Endothelial cell of umbilical vein (primary cell): ENCODE results near the gene POLR2J. TPM values are rescaled to one million over a fixed set of nuclear protein-coding genes. Genes with fewer than 3 reads are reported as not detected.
"Not testable (repeated sequence)": the region's sequence is repeated elsewhere in the genome, so short reads cannot be mapped to it uniquely, and the experiment has no call there.

Source experiments
- Bru-seq: library from RNA; stranded (reverse); fragments of 400-500 nt; gene quantifications from one replicate; lab custom pipeline; 2021; lab: Mats Ljungman, UMichigan
- BruChase-seq, 2 experiments: library from RNA; stranded (reverse); fragments of 400-500 nt; gene quantifications; one replicate each; lab custom pipeline; 2021; lab: Mats Ljungman, UMichigan
- BruUV-seq: library from RNA; stranded (reverse); fragments of 400-500 nt; replicated peaks from 2 replicates; lab custom pipeline; 2021; lab: Mats Ljungman, UMichigan
- CTCF ChIA-PET: fragments of 300-600, 350-600 bp; sonication (Branson Sonifier 250); formaldehyde crosslinking; loops from one replicate; lab custom pipeline; 2021; ENCODE audit warnings: antibody characterized with exemption, inconsistent platforms; lab: Charles Lee
- POLR2A ChIA-PET: fragments of 300-600, 350-600 bp; sonication (Branson Sonifier 250); formaldehyde crosslinking; loops from one replicate; lab custom pipeline; 2021; ENCODE audit warnings: antibody characterized with exemption, inconsistent platforms; lab: Charles Lee
- DNase-seq: peaks from one replicate; pipeline ENCODE4 v3.0.0-alpha.2; 2011; ENCODE audit warnings: low read depth, low spot score
- FAIRE-seq: peaks from 2 replicates; lab custom pipeline; 2011; peaks lifted over from hg19 to GRCh38; lab: Jason Lieb, UNC
- H2AFZ ChIP-seq: 2 replicates; pipeline ENCODE4 v1.6.0; 2012; ENCODE audit warnings: low read depth, low read length, control low read depth, inconsistent platforms
- H3K27ac ChIP-seq: 2 replicates; pipeline ENCODE4 v1.5.1; 2011; ENCODE audit warnings: low read depth, mild to moderate bottlenecking, control low read depth, low read length, moderate library complexity; ENCODE audit not compliant: insufficient read depth
- H3K27me3 ChIP-seq, 2 experiments: 2 replicates each; pipeline versions ENCODE4 v1.6.0 to v1.6.1; 2011; ENCODE audit warnings: low read length in 2 of 2, mixed read lengths in 1 of 2; ENCODE audit not compliant: control insufficient read depth in 2 of 2, insufficient read depth in 2 of 2
- H3K36me3 ChIP-seq, 2 experiments: 2 replicates in 1 of 2; 3 replicates in 1 of 2; pipeline ENCODE4 v1.5.1; 2011; ENCODE audit warnings: low read length in 2 of 2, mild to moderate bottlenecking in 1 of 2, moderate library complexity in 1 of 2; ENCODE audit not compliant: control insufficient read depth in 2 of 2, insufficient read depth in 2 of 2; ENCODE audit errors: extremely low read depth in 1 of 2
- H3K4me1 ChIP-seq: 3 replicates; pipeline ENCODE4 v1.5.1; 2011; ENCODE audit warnings: mild to moderate bottlenecking, low read length; ENCODE audit not compliant: control insufficient read depth, insufficient read depth; ENCODE audit errors: extremely low read depth
- H3K4me2 ChIP-seq: 2 replicates; pipeline ENCODE4 v1.6.1; 2011; ENCODE audit warnings: low read length, control low read depth, mixed read lengths; ENCODE audit not compliant: insufficient read depth
- H3K4me3 ChIP-seq, 3 experiments: fragments of 200-600 bp in 1 of 3; sonication (generic), shearing (Covaris generic) in 1 of 3; replicated peaks in 1 of 3; 2 replicates each; pipeline ENCODE4 v1.5.1; 2011 to 2016; ENCODE audit warnings: control low read depth in 3 of 3, low read length in 3 of 3, mild to moderate bottlenecking in 2 of 3, inconsistent platforms in 1 of 3, low read depth in 1 of 3, moderate library complexity in 1 of 3; ENCODE audit not compliant: insufficient read depth in 1 of 3
- H3K79me2 ChIP-seq: 2 replicates; pipeline ENCODE4 v1.6.0; 2012; ENCODE audit warnings: low read length, inconsistent platforms; ENCODE audit not compliant: control insufficient read depth, insufficient read depth
- H3K9ac ChIP-seq: replicated peaks from 2 replicates; pipeline ENCODE3; 2011; ENCODE audit warnings: low read length, control low read depth; ENCODE audit not compliant: insufficient read depth; ENCODE audit errors: extremely low read depth
- H3K9me1 ChIP-seq: replicated peaks from 3 replicates; pipeline ENCODE4 v1.6.0; 2011; ENCODE audit warnings: mild to moderate bottlenecking, low read length; ENCODE audit not compliant: control insufficient read depth, insufficient read depth; ENCODE audit errors: extremely low read depth
- H3K9me3 ChIP-seq: replicated peaks from 2 replicates; pipeline ENCODE4 v1.5.1; 2012; ENCODE audit warnings: low read length, inconsistent platforms; ENCODE audit not compliant: control insufficient read depth, insufficient read depth
- H4K20me1 ChIP-seq: replicated peaks from 2 replicates; pipeline ENCODE3; 2011; ENCODE audit warnings: mild to moderate bottlenecking, low read length; ENCODE audit not compliant: control insufficient read depth, insufficient read depth; ENCODE audit errors: extremely low read depth
- CTCF ChIP-seq, 2 donors: IDR thresholded peaks; 1 replicate in 1 of 2; 2 replicates in 1 of 2; pipeline ENCODE4 v1.5.1; 2011; ENCODE audit warnings: low read length in 2 of 2, mild to moderate bottlenecking in 2 of 2, moderate library complexity in 2 of 2, control low read depth in 1 of 2, inconsistent platforms in 1 of 2, low read depth in 1 of 2; ENCODE audit not compliant: insufficient read depth in 1 of 2; ENCODE audit errors: extremely low read depth in 1 of 2
- POLR2A ChIP-seq: IDR thresholded peaks from 2 replicates; pipeline ENCODE4 v1.6.1; 2012; ENCODE audit warnings: low read depth, mild to moderate bottlenecking, control low read depth, low read length
- POLR2AphosphoS5 ChIP-seq: IDR thresholded peaks from 2 replicates; pipeline ENCODE4 v1.6.1; 2012; ENCODE audit warnings: low read depth, mild to moderate bottlenecking, control low read depth, low read length, moderate library complexity; ENCODE audit not compliant: insufficient read depth
- dilution Hi-C: fragments of 300-500 bp; cut with MboI; formaldehyde crosslinking; loops from one replicate; pipeline ENCODE4 v1.15.0; 2019; ENCODE audit warnings: low sequenced_read_pairs; ENCODE audit not compliant: extremely low pct_ligation_motif_present
- intact Hi-C: fragments of 100-400 bp; cut with micrococcal nuclease; formaldehyde crosslinking; loops from one replicate; pipeline ENCODE4 v1.10.0; 2022
- long read RNA-seq: library from polyadenylated mRNA; stranded (forward); transcript quantifications from one replicate; pipeline ENCODE4 v2.0.0, GENCODE V29; 2021
- polyA minus RNA-seq, 3 experiments: library from RNA; depleted of rRNA, polyadenylated mRNA; stranded (reverse); fragments of >200 nt; gene quantifications; 1 replicate in 1 of 3; 2 replicates in 2 of 3; pipeline ENCODE4 v1.2.3, GENCODE V29; 2011
- polyA plus RNA-seq, 4 experiments: library from polyadenylated mRNA; depleted of rRNA in 3 of 4; stranded (reverse) in 3 of 4; unstranded in 1 of 4; fragments of >200 nt; gene quantifications; 2 replicates each; pipeline versions ENCODE4 v1.2.1 to v1.2.3, GENCODE V29; 2011 to 2012; ENCODE audit warnings: missing spikeins in 1 of 4
- total RNA-seq: library from RNA; stranded (reverse); gene quantifications from 2 replicates; pipeline ENCODE4 v1.2.3, GENCODE V29; 2021

POLR2J gene
- 48.7 and 48.9 TPM in 2 replicates for total RNA-seq
- 93.6 and 114 TPM in 2 replicates for polyA plus RNA-seq
- 65.0 and 94.8 TPM in 2 replicates for polyA plus RNA-seq (2011; cell fraction: cytosol; rRNA removed)
- polyA plus RNA-seq (2011; cell fraction: nucleus; rRNA removed): 28.0 and 35.7 TPM in 2 replicates
- 74.2 and 80.3 TPM in 2 replicates for polyA plus RNA-seq (2012)
- 17.4 and 22.2 TPM in 2 replicates for polyA minus RNA-seq
- polyA minus RNA-seq (2011; cell fraction: cytosol; rRNA and poly(A)+ RNA removed): 27.9 TPM
- polyA minus RNA-seq (2011; cell fraction: nucleus; rRNA and poly(A)+ RNA removed): 20.2 and 35.8 TPM in 2 replicates
- percentile 60 among the genes with signal in this experiment for Bru-seq, nascent RNA
- percentile 70 among the genes with signal in this experiment for BruChase-seq, experiment 1, labeled RNA remaining after a 6-hour chase
- BruChase-seq, experiment 2, labeled RNA remaining after a 2-hour chase: percentile 65 among the genes with signal in this experiment
- long read RNA-seq, transcript POLR2J-201 (4 exons, 932 nt): major isoform, 291 of 315 reads
- long read RNA-seq, partial matches to known transcripts: 8 of 315 reads
- long read RNA-seq, other reads (novel, unspliced or antisense): 16 of 315 reads

- H2AFZ ChIP-seq, CTCF ChIA-PET, H3K27me3 ChIP-seq, H3K79me2 ChIP-seq, H3K9me3 ChIP-seq, H4K20me1 ChIP-seq, H3K9me1 ChIP-seq, H3K9ac ChIP-seq, FAIRE-seq, H3K36me3 ChIP-seq, H3K27ac ChIP-seq, H3K4me1 ChIP-seq, POLR2A ChIA-PET, intact Hi-C loops, dilution Hi-C loops: not testable (repeated sequence)
- H3K4me2 ChIP-seq: peak within 1 kb of the TSS; percentile 47
- peak; percentile 78 for DNase-seq
- TF ChIP-seq POLR2A: peak; percentile 43
- TF ChIP-seq CTCF (IDR thresholded peaks at IDR 0.05; ENCODE audit: extremely low read depth in 1 of 2, insufficient read depth in 1 of 2, low read depth in 1 of 2, low read length in 2 of 2): peak in 1 of 2 donors; percentile 47
- peak; percentile 48 for TF ChIP-seq POLR2AphosphoS5
- BruUV-seq: TSS peak; percentile 77
- peak within 1 kb of the TSS in 1 of 3 experiments; percentile 45 for H3K4me3 ChIP-seq
Measured at GRCh38 chr7:102478314-102479208, at the start of gene POLR2J. Gene POLR2J, minus strand, starts transcription at chr7:102478922. Its CDS starts 62 bp downstream, at chr7:102478860.

DNA sequence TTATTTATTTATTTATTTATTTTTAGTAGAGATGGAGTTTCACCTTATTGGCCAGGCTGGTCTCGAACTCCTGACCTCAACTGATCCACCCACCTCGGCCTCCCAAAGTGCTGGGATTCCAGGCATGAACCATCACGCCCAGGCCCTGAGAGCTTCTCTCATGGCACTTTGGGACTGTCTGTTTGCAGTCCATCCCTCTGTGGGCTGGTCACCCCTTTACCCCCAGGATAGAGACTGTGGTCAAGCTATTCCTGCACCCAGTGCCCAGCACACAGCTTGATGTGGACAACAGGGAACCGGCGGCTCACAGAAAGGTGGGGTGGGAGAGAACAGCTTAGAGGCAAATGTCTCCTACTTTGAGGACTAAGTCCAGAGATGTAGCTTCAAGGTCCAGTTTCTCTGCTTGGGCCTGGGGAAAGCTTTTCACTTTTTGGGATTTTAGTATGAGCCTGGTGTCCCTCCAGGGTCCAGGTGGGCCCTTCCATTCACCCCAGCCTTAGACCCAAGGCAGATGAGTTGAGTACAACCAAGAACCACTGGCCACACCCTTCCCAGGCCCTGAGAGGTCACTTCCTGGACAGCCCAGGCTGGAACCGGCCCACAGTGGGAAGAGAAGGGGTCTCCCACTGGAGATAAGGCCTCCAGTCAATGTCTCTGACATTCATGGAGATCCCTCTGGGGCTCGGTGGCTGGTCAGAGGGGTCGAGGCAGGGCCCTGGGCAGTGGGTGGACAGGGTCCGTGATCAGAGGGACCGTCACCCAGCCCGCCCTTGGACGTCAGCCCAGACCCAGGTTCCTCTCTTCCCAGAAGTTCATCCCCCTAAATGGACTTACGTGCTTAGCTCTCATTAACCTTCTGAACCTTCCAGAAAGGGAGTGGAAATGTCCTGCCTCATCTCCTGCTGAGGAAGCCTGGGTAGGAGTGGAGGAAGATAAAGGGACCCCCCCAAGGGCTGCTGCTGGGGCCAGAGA lies 49.4 kb upstream of the POLR2J start:
- H3K27me3 ChIP-seq, H3K4me2 ChIP-seq: not testable (repeated sequence)

More for the DNA sequence above, 49.4 kb upstream of the POLR2J start:
- BruUV-seq, H3K9ac ChIP-seq, H3K4me3 ChIP-seq, H3K4me1 ChIP-seq, DNase-seq, dilution Hi-C loops, H3K79me2 ChIP-seq, H3K27ac ChIP-seq, FAIRE-seq, H4K20me1 ChIP-seq, CTCF ChIA-PET, POLR2A ChIA-PET, H3K9me1 ChIP-seq, H2AFZ ChIP-seq, intact Hi-C loops, H3K9me3 ChIP-seq, H3K36me3 ChIP-seq: not testable (repeated sequence)
